ENCODE results near the gene DRD4.

Gene DRD4

GRCh38 chr11:610146-610801, 26.8 kb upstream of the DRD4 start:
- ATAC-seq (no peak), DNase-seq (no peak)

GRCh38 chr11:611001-611996, 25.8 kb upstream of the DRD4 start:
- DNase-seq (no peak), ATAC-seq (no peak)

GRCh38 chr11:612201-612960, 24.7 kb upstream of the DRD4 start:
- no peak for DNase-seq
- ATAC-seq = no peak

- ATAC-seq (no peak), DNase-seq (no peak)
Observed at GRCh38 chr11:612961-613300, 24.1 kb upstream of the DRD4 start.

GRCh38 chr11:613369-613968, 23.6 kb upstream of the DRD4 start:
- ATAC-seq (peak; percentile 7), DNase-seq (peak; percentile 85)

- ATAC-seq = no peak
- DNase-seq = no peak
Observed at GRCh38 chr11:614021-614622, 22.9 kb upstream of the DRD4 start.

- ATAC-seq (no peak), DNase-seq (no peak)
Observed at GRCh38 chr11:614623-615503, 22.2 kb upstream of the DRD4 start.

- ATAC-seq (peak; percentile 84), DNase-seq (peak; percentile 89)
Observed at GRCh38 chr11:615504-616319, 21.4 kb upstream of the DRD4 start, which contains the start of gene IRF7. Gene IRF7 (minus strand): TSS chr11:615950. CDS start chr11:615364, 586 bp downstream.

GRCh38 chr11:616320-617198, 20.5 kb upstream of the DRD4 start:
- no peak for ATAC-seq

GRCh38 chr11:617199-617911, 19.7 kb upstream of the DRD4 start:
- DNase-seq (no peak), ATAC-seq (no peak)

More at GRCh38 chr11:616320-617198, 20.5 kb upstream of the DRD4 start:
- DNase-seq = no peak

- ATAC-seq (no peak), DNase-seq (no peak)
Observed at GRCh38 chr11:617912-618682, 19.0 kb upstream of the DRD4 start.

GRCh38 chr11:618856-619627, 18.0 kb upstream of the DRD4 start:
- ATAC-seq (no peak), DNase-seq (no peak)

GRCh38 chr11:619628-620050, 17.4 kb upstream of the DRD4 start:
- ATAC-seq = no peak
- no peak for DNase-seq

- DNase-seq (no peak), ATAC-seq (no peak)
Observed at GRCh38 chr11:620201-620600, 16.9 kb upstream of the DRD4 start.

GRCh38 chr11:620935-621814, 15.9 kb upstream of the DRD4 start:
- no peak for DNase-seq
- ATAC-seq = no peak

All from stimulated activated naive CD8-positive, alpha-beta T cell treated with anti-CD3 and anti-CD28 coated beads, Interleukin-15, Interleukin-2, amounts not matched to agents 100 U/mL and 50 U/mL, for 24 hours (primary cell).